HepG2 (cell line): ENCODE results near the gene ELOVL7. TPM values are rescaled to one million over a fixed set of nuclear protein-coding genes. Genes with fewer than 3 reads are reported as not detected.
A peak's percentile ranks its signal among the peaks of the same experiment; 100 is the strongest.

Experiments
- ATAC-seq: fragments of 200-7000 bp; cut with Tn5 transposase; 3 replicates; pipeline ENCODE4 v1.9.1; 2020; ENCODE audit warnings: mild to moderate bottlenecking, moderate library complexity
- BruUV-seq: library from RNA; stranded (reverse); fragments of 400-500 nt; replicated peaks from 2 replicates; lab custom pipeline; 2021; lab: Mats Ljungman, UMichigan
- CTCF ChIA-PET: fragments of 300-600 bp; formaldehyde crosslinking; extraction: SDS; loops from one replicate; lab custom pipeline; 2021; ENCODE audit warnings: low total read pairs, inconsistent platforms, low intra/inter-chr PET ratio; lab: Yijun Ruan, JAX
- POLR2A ChIA-PET: fragments of 350-600 bp; sonication (Branson Sonifier 250); formaldehyde crosslinking; loops from one replicate; lab custom pipeline; 2020; ENCODE audit warnings: antibody characterized with exemption, inconsistent platforms; lab: Yijun Ruan, JAX
- DNase-seq: peaks from one replicate; pipeline ENCODE4 v3.0.0-alpha.2; 2015; ENCODE audit warnings: low spot score
- FAIRE-seq: peaks from 3 replicates; lab custom pipeline; 2011; peaks lifted over from hg19 to GRCh38; lab: Jason Lieb, UNC
- H2AFZ ChIP-seq: one replicate; pipeline ENCODE4 v1.6.1; 2011; ENCODE audit warnings: low read length, inconsistent platforms
- H3K27ac ChIP-seq: fragments of 300-600 bp; 3 replicates; pipeline ENCODE4 v1.8.0; 2011; ENCODE audit warnings: mixed run types, mild to moderate bottlenecking, mixed read lengths, low read length, inconsistent platforms; ENCODE audit not compliant: insufficient read depth; ENCODE audit errors: extremely low read length
- H3K27me3 ChIP-seq, 2 experiments: fragments of 200-600 bp in 1 of 2; 2 replicates in 1 of 2; 3 replicates in 1 of 2; pipeline versions ENCODE4 v1.6.0 to v1.8.0; 2011; ENCODE audit warnings: low read length in 2 of 2, mild to moderate bottlenecking in 2 of 2, moderate library complexity in 2 of 2, inconsistent platforms in 1 of 2; ENCODE audit not compliant: insufficient read depth in 2 of 2, control insufficient read depth in 1 of 2
- H3K36me3 ChIP-seq, 2 experiments: fragments of 200-600 bp in 1 of 2; replicated peaks in 1 of 2; 2 replicates in 1 of 2; 3 replicates in 1 of 2; pipeline versions ENCODE4 v1.5.1 to v1.8.0; 2011; ENCODE audit warnings: low read length in 2 of 2, inconsistent platforms in 1 of 2; ENCODE audit not compliant: insufficient read depth in 2 of 2, control insufficient read depth in 1 of 2
- H3K4me1 ChIP-seq: 2 replicates; pipeline ENCODE4 v1.5.1; 2012; ENCODE audit warnings: low read length, inconsistent platforms; ENCODE audit not compliant: insufficient read depth
- H3K4me2 ChIP-seq: 2 replicates; pipeline ENCODE4 v1.6.0; 2011; ENCODE audit warnings: low read depth, low read length, inconsistent platforms
- H3K4me3 ChIP-seq, 3 experiments: fragments of 200-600 bp in 1 of 3; sonication (generic), shearing (Covaris generic) in 1 of 3; replicated peaks in 1 of 3; 2 replicates each; pipeline ENCODE4 v1.5.1; 2011 to 2016; ENCODE audit warnings: low read length in 3 of 3, inconsistent platforms in 2 of 3, low read depth in 2 of 3, mild to moderate bottlenecking in 2 of 3, control low read depth in 1 of 3, mixed read lengths in 1 of 3; ENCODE audit not compliant: insufficient read depth in 1 of 3
- H3K79me2 ChIP-seq: one replicate; pipeline ENCODE4 v1.6.1; 2011; ENCODE audit warnings: low read length, inconsistent platforms; ENCODE audit not compliant: insufficient read depth
- H3K9ac ChIP-seq: 2 replicates; pipeline ENCODE4 v1.6.0; 2011; ENCODE audit warnings: mild to moderate bottlenecking, low read depth, low read length, inconsistent platforms; ENCODE audit not compliant: insufficient read depth
- H3K9me3 ChIP-seq: 2 replicates; pipeline ENCODE4 v1.5.1; 2012; ENCODE audit warnings: mild to moderate bottlenecking, low read length
- H4K20me1 ChIP-seq: 2 replicates; pipeline ENCODE4 v1.6.0; 2011; ENCODE audit warnings: inconsistent platforms, mild to moderate bottlenecking, low read length, moderate library complexity; ENCODE audit not compliant: insufficient read depth
- BATF2 ChIP-seq: sonication (generic); formaldehyde crosslinking; IDR thresholded peaks from 2 replicates; pipeline ENCODE4 v1.8.0; 2022; ENCODE audit warnings: mild to moderate bottlenecking, missing genetic modification reagents, moderate library complexity
- EZH2 ChIP-seq: conservative IDR thresholded peaks from 2 replicates; pipeline ENCODE4 v1.6.1; 2012; ENCODE audit warnings: mild to moderate bottlenecking, low read depth, low read length, moderate library complexity
- HNRNPH1 ChIP-seq: fragments of 200-400 bp; formaldehyde crosslinking; optimal IDR thresholded peaks from 2 replicates; pipeline ENCODE3; 2017; ENCODE audit warnings: mild to moderate bottlenecking, low read depth, low read length
- HOXA9 ChIP-seq: sonication (generic); formaldehyde crosslinking; IDR thresholded peaks from 2 replicates; pipeline ENCODE4 v1.8.1; 2022; ENCODE audit warnings: missing genetic modification reagents, mild to moderate bottlenecking, moderate library complexity, borderline replicate concordance
- ISX ChIP-seq: sonication (generic); formaldehyde crosslinking; conservative IDR thresholded peaks from 2 replicates; pipeline ENCODE4 v1.5.0; 2020; ENCODE audit warnings: missing genetic modification reagents
- MED13 ChIP-seq: sonication (generic); formaldehyde crosslinking; IDR thresholded peaks from 2 replicates; pipeline ENCODE4 v1.5.0; 2020; ENCODE audit warnings: missing genetic modification reagents
- PREB ChIP-seq: sonication (generic); formaldehyde crosslinking; IDR thresholded peaks from 2 replicates; pipeline ENCODE4 v1.4.0; 2020; ENCODE audit warnings: missing genetic modification reagents
- PRMT3 ChIP-seq: sonication (generic); formaldehyde crosslinking; IDR thresholded peaks from 2 replicates; pipeline ENCODE4 v1.8.1; 2022; ENCODE audit warnings: low read depth, mild to moderate bottlenecking, moderate library complexity, missing genetic modification reagents, borderline replicate concordance
- RBAK ChIP-seq: sonication (generic); formaldehyde crosslinking; IDR thresholded peaks from 2 replicates; pipeline ENCODE4 v1.5.1; 2020; ENCODE audit warnings: mild to moderate bottlenecking, missing genetic modification reagents
- USF2 ChIP-seq, 2 experiments: sonication (generic) in 1 of 2; formaldehyde crosslinking in 1 of 2; IDR thresholded peaks; 2 replicates each; pipeline versions ENCODE4 v1.5.1 to v1.6.1; 2011 to 2020; ENCODE audit warnings: borderline replicate concordance in 1 of 2, low read depth in 1 of 2, low read length in 1 of 2, mild to moderate bottlenecking in 1 of 2, missing genetic modification reagents in 1 of 2, moderate library complexity in 1 of 2
- XRCC5 ChIP-seq: fragments of 200-400 bp; formaldehyde crosslinking; optimal IDR thresholded peaks from 2 replicates; pipeline ENCODE3; 2017; ENCODE audit warnings: mild to moderate bottlenecking, low read length
- ZBED4 ChIP-seq: sonication (generic); formaldehyde crosslinking; IDR thresholded peaks from 2 replicates; pipeline ENCODE4 v1.4.0; 2020; ENCODE audit warnings: missing genetic modification reagents, borderline replicate concordance
- ZFP90 ChIP-seq: sonication (generic); formaldehyde crosslinking; IDR thresholded peaks from 2 replicates; pipeline ENCODE4 v1.8.0; 2022; ENCODE audit warnings: missing genetic modification reagents, mild to moderate bottlenecking, inconsistent platforms, borderline replicate concordance
- ZFYVE20 ChIP-seq: sonication (generic); formaldehyde crosslinking; IDR thresholded peaks from 2 replicates; pipeline ENCODE4 v1.8.0; 2023; ENCODE audit warnings: low read depth, mild to moderate bottlenecking, moderate library complexity, missing genetic modification reagents, borderline replicate concordance
- ZNF263 ChIP-seq: sonication (generic); formaldehyde crosslinking; IDR thresholded peaks from 2 replicates; pipeline ENCODE4 v1.4.0; 2020; ENCODE audit warnings: missing genetic modification reagents
- ZNF576 ChIP-seq: sonication (generic); formaldehyde crosslinking; IDR thresholded peaks from 2 replicates; pipeline ENCODE4 v1.4.0; 2020; ENCODE audit warnings: mild to moderate bottlenecking, missing genetic modification reagents
- ZNF616 ChIP-seq: sonication (generic); formaldehyde crosslinking; IDR thresholded peaks from 2 replicates; pipeline ENCODE4 v1.5.0; 2020; ENCODE audit warnings: low read depth, mild to moderate bottlenecking, missing genetic modification reagents
- WGBS: methylation state at CpG from one replicate; pipeline ENCODE4 v1.1.6; 2017; ENCODE audit warnings: low lambda C conversion rate; 5-methylcytosine and 5-hydroxymethylcytosine counted together
- in situ Hi-C: cut with HindIII; loops from 2 replicates; pipeline ENCODE4 v1.10.0; 2017; ENCODE audit warnings: low pct_unique_long_range_greater_than_20kb; ENCODE audit not compliant: extremely low pct_ligation_motif_present
- intact Hi-C: fragments of 100-400 bp; cut with micrococcal nuclease; formaldehyde crosslinking; loops from one replicate; pipeline ENCODE4 v1.10.0; 2022; ENCODE audit not compliant: unreplicated experiment
- polyA plus RNA-seq, 8 experiments: library from polyadenylated mRNA; depleted of rRNA in 3 of 8; stranded (reverse) in 7 of 8; unstranded in 1 of 8; fragments of >200 nt; fragmentation: Illumina TruSeq in 4 of 8; extraction: Trizol in 4 of 8; gene quantifications; 2 replicates each; pipeline versions ENCODE4 v1.2.1 to v1.2.3, GENCODE V29; 2011 to 2016; ENCODE audit warnings: low read depth in 4 of 8, missing spikeins in 1 of 8, mixed read lengths in 1 of 8; ENCODE audit not compliant: insufficient read depth in 1 of 8
- total RNA-seq, 5 experiments: library from RNA; depleted of rRNA; stranded (reverse); fragments of >200 nt; fragmentation: Illumina TruSeq; extraction: Trizol; gene quantifications; 2 replicates each; pipeline ENCODE4 v1.2.3, GENCODE V29; 2016; ENCODE audit warnings: low read depth in 1 of 5

ELOVL7 gene
- total and polyA plus RNA-seq, 2 of the 13 experiments (the other 11 are each of a cell fraction or from before 2014, with no cell fraction given): 4.5 to 7.3 TPM

GRCh38 chr5:60852317-60852716 lies 8.2 kb upstream of the ELOVL7 start:
- intact Hi-C loops: no loop called here
- ChIA-PET CTCF (no interaction called here), POLR2A (no interaction called here)
- Histone ChIP-seq H3K36me3 (no peaks in the 10 kb centered on the region), H3K4me2 (peak overlapping the region; percentile 0; the same call in 1 of the 2 replicates), H3K27me3 (no peaks in the 10 kb centered on the region; a peak in 1 of 5 replicates), H3K4me3 (no peak overlapping the region), H3K79me2 (no peaks in the 10 kb centered on the region), H3K27ac (no peak overlapping the region), H3K9ac (no peak overlapping the region), H3K9me3 (no peaks in the 10 kb centered on the region), H4K20me1 (no peaks in the 10 kb centered on the region), H2AFZ (no peak overlapping the region), H3K4me1 (no peaks in the 10 kb centered on the region)
- no TSS peak for BruUV-seq
- FAIRE-seq: no peak
- WGBS: 0% methylated on average over 2 of the region's 2 CpGs
- in situ Hi-C loops: no loop called here
- no peak for ATAC-seq
- no peak for DNase-seq
- TF ChIP-seq ZFP90: no peak
- TF ChIP-seq XRCC5: no peak
- TF ChIP-seq ZNF616 (CRISPR knock-in tag): no peak
- TF ChIP-seq ZBED4: no peak
- TF ChIP-seq BATF2 (CRISPR knock-in tag): no peak
- TF ChIP-seq ZNF263: no peak
- TF ChIP-seq HNRNPH1: no peak
- TF ChIP-seq ZFYVE20 (CRISPR knock-in tag): no peak
- no peak for TF ChIP-seq PRMT3 (CRISPR knock-in tag)
- no peak for TF ChIP-seq PREB (CRISPR knock-in tag)
- TF ChIP-seq ISX: no peak
- no peak for TF ChIP-seq ZNF576 (CRISPR knock-in tag)
- no peak for TF ChIP-seq MED13 (CRISPR knock-in tag)
- TF ChIP-seq USF2 (IDR thresholded peaks at IDR 0.05; ENCODE audit: low read depth, low read length): no peak
- TF ChIP-seq USF2 (CRISPR knock-in tag; IDR thresholded peaks at IDR 0.05; ENCODE audit: borderline replicate concordance): no peak
- no peak for TF ChIP-seq RBAK (CRISPR knock-in tag)
- no peak for TF ChIP-seq EZH2
- TF ChIP-seq HOXA9: no peak
